Stomach (tissue), 4 donors: ENCODE results near the gene CS.

Source experiments
- CTCF ChIP-seq, 7 experiments: fragments of 450-650 bp in 4 of 7; fragments of 200-600 bp in 3 of 7; sonication (generic) in 3 of 7; IDR thresholded peaks; one replicate each; pipeline ENCODE4 v1.5.1; 2016 to 2019; ENCODE audit warnings: antibody characterized with exemption in 7 of 7, control low read depth in 2 of 7, mild to moderate bottlenecking in 1 of 7
- POLR2AphosphoS5 ChIP-seq, 3 donors: sonication (generic); formaldehyde crosslinking; IDR thresholded peaks; one replicate each; pipeline ENCODE4 v1.6.1; 2016; ENCODE audit warnings: antibody characterized with exemption in 3 of 3

GRCh38 chr12:56248711-56249110 lies 51.4 kb downstream of the CS start:
- TF ChIP-seq CTCF (IDR thresholded peaks at IDR 0.05), result no peak
- no peak for TF ChIP-seq POLR2AphosphoS5 (IDR thresholded peaks at IDR 0.05)
